H9 (cell line): ENCODE data around the gene PEX14. TPM values are rescaled to one million over a fixed set of nuclear protein-coding genes. Genes with fewer than 3 reads are reported as not detected.
A peak's percentile ranks its signal among the peaks of the same experiment; 100 is the strongest.

ENCODE experiments used
- DNase-seq: peaks from one replicate; pipeline ENCODE4 v3.0.0-alpha.2; 2017
- H2AFZ ChIP-seq: one replicate; pipeline ENCODE4 v1.6.1; 2013; ENCODE audit warnings: mild to moderate bottlenecking, low read length, control low read depth, moderate library complexity
- H2AK5ac ChIP-seq: 2 replicates; pipeline ENCODE4 v1.6.1; 2013; ENCODE audit warnings: low read length, control low read depth, mixed read lengths; ENCODE audit not compliant: insufficient read length
- H2BK120ac ChIP-seq: one replicate; pipeline ENCODE4 v1.6.1; 2013; ENCODE audit warnings: low read depth, mild to moderate bottlenecking, low read length, control low read depth, inconsistent platforms; ENCODE audit not compliant: poor library complexity, severe bottlenecking
- H2BK12ac ChIP-seq: 2 replicates; pipeline ENCODE4 v1.6.1; 2013; ENCODE audit warnings: low read length, control low read depth, mixed read lengths, low read depth; ENCODE audit not compliant: insufficient read length
- H2BK15ac ChIP-seq: 2 replicates; pipeline ENCODE4 v1.6.1; 2013; ENCODE audit warnings: low read depth, low read length, control low read depth
- H2BK20ac ChIP-seq: one replicate; pipeline ENCODE4 v1.6.1; 2013; ENCODE audit warnings: low read depth, mild to moderate bottlenecking, low read length, control low read depth, inconsistent platforms; ENCODE audit not compliant: poor library complexity, severe bottlenecking
- H2BK5ac ChIP-seq: 2 replicates; pipeline ENCODE4 v1.6.1; 2013; ENCODE audit warnings: low read length, control low read depth, mixed read lengths; ENCODE audit not compliant: insufficient read length
- H3K14ac ChIP-seq: 2 replicates; pipeline ENCODE4 v1.6.1; 2013; ENCODE audit warnings: low read length, control low read depth; ENCODE audit not compliant: insufficient read depth
- H3K18ac ChIP-seq: 2 replicates; pipeline ENCODE4 v1.6.1; 2013; ENCODE audit warnings: low read depth, mild to moderate bottlenecking, mixed read lengths, low read length, control low read depth; ENCODE audit not compliant: insufficient read length
- H3K23ac ChIP-seq: 2 replicates; pipeline ENCODE4 v1.6.1; 2013; ENCODE audit warnings: low read length, control low read depth, mixed read lengths, low read depth; ENCODE audit not compliant: insufficient read length
- H3K23me2 ChIP-seq: 2 replicates; pipeline ENCODE4 v1.6.1; 2013; ENCODE audit warnings: low read depth, mild to moderate bottlenecking, mixed read lengths, low read length, control low read depth; ENCODE audit not compliant: insufficient read length, poor library complexity, severe bottlenecking
- H3K27ac ChIP-seq: 2 replicates; pipeline ENCODE4 v1.5.1; 2013; ENCODE audit warnings: low read length, control low read depth, mixed read lengths, low read depth; ENCODE audit not compliant: insufficient read length
- H3K27me3 ChIP-seq: 2 replicates; pipeline ENCODE4 v1.6.1; 2013; ENCODE audit warnings: low read length, control low read depth, inconsistent platforms; ENCODE audit not compliant: insufficient read depth
- H3K4ac ChIP-seq: 2 replicates; pipeline ENCODE4 v1.6.1; 2013; ENCODE audit warnings: low read depth, mild to moderate bottlenecking, control low read depth, inconsistent platforms, low read length, moderate library complexity
- H3K4me1 ChIP-seq: 2 replicates; pipeline ENCODE4 v1.6.1; 2013; ENCODE audit warnings: low read length, control low read depth, inconsistent platforms; ENCODE audit not compliant: insufficient read depth
- H3K4me2 ChIP-seq: 2 replicates; pipeline ENCODE4 v1.6.1; 2013; ENCODE audit warnings: low read length, control low read depth, mixed read lengths; ENCODE audit not compliant: insufficient read length, insufficient read depth
- H3K56ac ChIP-seq: 2 replicates; pipeline ENCODE4 v1.6.1; 2013; ENCODE audit warnings: low read depth, mild to moderate bottlenecking, mixed read lengths, low read length, control low read depth; ENCODE audit not compliant: insufficient read length
- H3K79me1 ChIP-seq: 2 replicates; pipeline ENCODE4 v1.6.1; 2013; ENCODE audit warnings: low read depth, mild to moderate bottlenecking, moderate library complexity, low read length, control low read depth, inconsistent platforms; ENCODE audit not compliant: insufficient read depth, poor library complexity, severe bottlenecking
- H3K79me2 ChIP-seq: 2 replicates; pipeline ENCODE4 v1.6.1; 2013; ENCODE audit warnings: low read length, control low read depth, inconsistent platforms; ENCODE audit not compliant: insufficient read depth
- H3K9ac ChIP-seq: 2 replicates; pipeline ENCODE4 v1.6.1; 2013; ENCODE audit warnings: low read length, control low read depth, mixed read lengths; ENCODE audit not compliant: insufficient read length; ENCODE audit errors: extremely low read depth
- H3K9me3 ChIP-seq: one replicate; pipeline ENCODE4 v1.6.1; 2013; ENCODE audit warnings: low read depth, low read length, inconsistent platforms; ENCODE audit not compliant: control insufficient read depth
- H3T11ph ChIP-seq: one replicate; pipeline ENCODE4 v1.6.1; 2013; ENCODE audit warnings: mild to moderate bottlenecking, low read length, control low read depth, inconsistent platforms
- H4K20me1 ChIP-seq: one replicate; pipeline ENCODE4 v1.6.1; 2013; ENCODE audit not compliant: control insufficient read depth, insufficient read length, insufficient read depth
- H4K5ac ChIP-seq: 2 replicates; pipeline ENCODE4 v1.6.1; 2013; ENCODE audit warnings: low read depth, mild to moderate bottlenecking, mixed read lengths, low read length, control low read depth; ENCODE audit not compliant: insufficient read length
- H4K8ac ChIP-seq: replicated peaks from 2 replicates; pipeline ENCODE4 v1.6.1; 2013; ENCODE audit warnings: low read length, control low read depth, mixed read lengths, low read depth; ENCODE audit not compliant: insufficient read length
- H4K91ac ChIP-seq: 2 replicates; pipeline ENCODE4 v1.6.1; 2013; ENCODE audit warnings: low read depth, mild to moderate bottlenecking, moderate library complexity, mixed read lengths, low read length, control low read depth; ENCODE audit not compliant: insufficient read length
- H3K27ac Mint-ChIP-seq, 3 experiments: 2 replicates in 2 of 3; 3 replicates in 1 of 3; pipeline ENCODE4 v1.8.0; 2020 to 2021; ENCODE audit warnings: mixed read lengths in 3 of 3, mild to moderate bottlenecking in 1 of 3, moderate library complexity in 1 of 3
- H3K27me3 Mint-ChIP-seq: 2 replicates; pipeline ENCODE4 v1.8.0; 2021; ENCODE audit warnings: low read depth, mild to moderate bottlenecking, moderate library complexity, mixed read lengths
- H3K36me3 Mint-ChIP-seq, 3 experiments: 2 replicates in 2 of 3; 3 replicates in 1 of 3; pipeline ENCODE4 v1.8.0; 2020 to 2021; ENCODE audit warnings: low read depth in 3 of 3, mixed read lengths in 3 of 3; ENCODE audit not compliant: insufficient read depth in 1 of 3
- H3K4me1 Mint-ChIP-seq, 2 experiments: 2 replicates each; pipeline ENCODE4 v1.8.0; 2020; ENCODE audit warnings: mixed read lengths in 2 of 2
- H3K4me3 Mint-ChIP-seq, 2 experiments: 2 replicates in 1 of 2; 3 replicates in 1 of 2; pipeline ENCODE4 v1.8.0; 2020 to 2021; ENCODE audit warnings: mild to moderate bottlenecking in 2 of 2, mixed read lengths in 2 of 2, moderate library complexity in 1 of 2
- H3K9me3 Mint-ChIP-seq, 2 experiments: 2 replicates in 1 of 2; 3 replicates in 1 of 2; pipeline ENCODE4 v1.8.0; 2020; ENCODE audit warnings: mild to moderate bottlenecking in 2 of 2, mixed read lengths in 2 of 2, moderate library complexity in 1 of 2
- WGBS: extraction: QIAGEN DNeasy Blood & Tissue Kit; methylation state at CpG from one replicate; pipeline ENCODE4 v1.1.7; 2013; ENCODE audit warnings: missing lambda C conversion rate, low lambda C conversion rate, mixed read lengths; ENCODE audit not compliant: insufficient read length; ENCODE audit errors: extremely low coverage; 5-methylcytosine and 5-hydroxymethylcytosine counted together
- total RNA-seq: library from RNA; stranded (reverse); gene quantifications from 2 replicates; pipeline ENCODE4 v1.2.1, GENCODE V29; 2021
- TF ChIP-seq, protein P1 (sequence below): fragments of 200-600 bp; sonication (generic); conservative IDR thresholded peaks from 3 replicates; pipeline ENCODE4 v1.8.0; 2021; ENCODE audit warnings: antibody characterized with exemption, mild to moderate bottlenecking

The PEX14 gene
- total RNA-seq, 1 experiment from 2014 or later = 23.9 TPM

DNA sequence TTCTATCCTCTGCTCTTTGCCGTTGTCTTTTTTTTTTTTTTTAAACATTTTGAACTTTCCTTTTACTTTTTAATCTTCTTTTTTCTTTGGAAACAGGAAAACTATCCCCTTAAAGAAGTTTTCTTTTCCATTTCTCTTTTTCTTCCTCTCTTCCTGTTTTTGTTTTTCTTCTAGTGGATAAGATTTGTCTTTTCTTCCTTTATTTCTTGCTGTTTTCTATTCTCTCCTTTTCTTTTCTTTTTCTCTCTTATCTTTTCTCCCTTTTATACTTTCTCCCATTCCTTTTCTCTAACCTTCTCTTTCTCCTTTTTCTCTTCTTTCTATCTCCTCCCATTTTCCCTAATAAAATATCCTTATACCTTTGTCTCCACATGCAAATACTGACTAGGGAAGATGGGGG lies 46.2 kb downstream of the PEX14 start:
- no peak overlapping the region for H4K8ac ChIP-seq
- peaks cover 12% of the 10 kb centered on the region; the same call in 1 of the 2 replicates for H3K4me1 ChIP-seq
- H3K36me3 Mint-ChIP-seq = peaks cover 0 to 5% (median 2%) of the 10 kb centered on the region in 3 experiments; a peak in 3 of 7 replicates
- no peaks in the 10 kb centered on the region for H3K27me3 ChIP-seq
- H3K4me1 Mint-ChIP-seq = peaks cover 38 to 46% of the 10 kb centered on the region in 2 experiments
- no peaks in the 10 kb centered on the region for H3K23me2 ChIP-seq
- peak overlapping the region in 1 of 3 experiments; percentile 32; a peak in 1 of 7 replicates for H3K27ac Mint-ChIP-seq
- H3K23ac ChIP-seq = no peak overlapping the region
- no peaks in the 10 kb centered on the region for H3K27me3 Mint-ChIP-seq
- H4K5ac ChIP-seq = no peak overlapping the region
- H3K4me2 ChIP-seq = no peak overlapping the region
- no peak overlapping the region for H3K56ac ChIP-seq
- peaks cover 2% of the 10 kb centered on the region; the same call in 1 of the 2 replicates for H3K79me2 ChIP-seq
- H2BK12ac ChIP-seq = no peak overlapping the region
- no peak overlapping the region for H3K18ac ChIP-seq
- H4K20me1 ChIP-seq = no peaks in the 10 kb centered on the region
- no peak overlapping the region for H2BK5ac ChIP-seq
- H3K9me3 Mint-ChIP-seq = no peaks in the 10 kb centered on the region
- H2BK15ac ChIP-seq = no peak overlapping the region
- H2BK120ac ChIP-seq = no peak overlapping the region
- no peak overlapping the region for H4K91ac ChIP-seq
- TF ChIP-seq, protein P1, sequence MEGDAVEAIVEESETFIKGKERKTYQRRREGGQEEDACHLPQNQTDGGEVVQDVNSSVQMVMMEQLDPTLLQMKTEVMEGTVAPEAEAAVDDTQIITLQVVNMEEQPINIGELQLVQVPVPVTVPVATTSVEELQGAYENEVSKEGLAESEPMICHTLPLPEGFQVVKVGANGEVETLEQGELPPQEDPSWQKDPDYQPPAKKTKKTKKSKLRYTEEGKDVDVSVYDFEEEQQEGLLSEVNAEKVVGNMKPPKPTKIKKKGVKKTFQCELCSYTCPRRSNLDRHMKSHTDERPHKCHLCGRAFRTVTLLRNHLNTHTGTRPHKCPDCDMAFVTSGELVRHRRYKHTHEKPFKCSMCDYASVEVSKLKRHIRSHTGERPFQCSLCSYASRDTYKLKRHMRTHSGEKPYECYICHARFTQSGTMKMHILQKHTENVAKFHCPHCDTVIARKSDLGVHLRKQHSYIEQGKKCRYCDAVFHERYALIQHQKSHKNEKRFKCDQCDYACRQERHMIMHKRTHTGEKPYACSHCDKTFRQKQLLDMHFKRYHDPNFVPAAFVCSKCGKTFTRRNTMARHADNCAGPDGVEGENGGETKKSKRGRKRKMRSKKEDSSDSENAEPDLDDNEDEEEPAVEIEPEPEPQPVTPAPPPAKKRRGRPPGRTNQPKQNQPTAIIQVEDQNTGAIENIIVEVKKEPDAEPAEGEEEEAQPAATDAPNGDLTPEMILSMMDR = no peak
- no peak overlapping the region for H3K9ac ChIP-seq
- H3T11ph ChIP-seq = no peak overlapping the region
- no peak overlapping the region for H3K14ac ChIP-seq
- H3K79me1 ChIP-seq = no peaks in the 10 kb centered on the region
- no peak overlapping the region for H3K27ac ChIP-seq
- DNase-seq = no peak
- H3K9me3 ChIP-seq = no peaks in the 10 kb centered on the region
- H3K4me3 Mint-ChIP-seq = no peak overlapping the region
- no CpG with 5 or more reads among the region's 1 CpG for WGBS
- no peak overlapping the region for H2BK20ac ChIP-seq
- H2AFZ ChIP-seq = no peak overlapping the region
- no peak overlapping the region for H3K4ac ChIP-seq
- H2AK5ac ChIP-seq = no peak overlapping the region
